GM18858 (cell line): ENCODE data around the gene CFAP73.
"Not testable (repeated sequence)": the region's sequence is repeated elsewhere in the genome, so short reads cannot be mapped to it uniquely, and the experiment has no call there.

ENCODE experiments used
- ATAC-seq: cut with Tn5 transposase; IDR thresholded peaks from one replicate; pipeline ENCODE4 v1.9.1; 2021; ENCODE audit not compliant: unreplicated experiment

Gene CFAP73

DNA sequence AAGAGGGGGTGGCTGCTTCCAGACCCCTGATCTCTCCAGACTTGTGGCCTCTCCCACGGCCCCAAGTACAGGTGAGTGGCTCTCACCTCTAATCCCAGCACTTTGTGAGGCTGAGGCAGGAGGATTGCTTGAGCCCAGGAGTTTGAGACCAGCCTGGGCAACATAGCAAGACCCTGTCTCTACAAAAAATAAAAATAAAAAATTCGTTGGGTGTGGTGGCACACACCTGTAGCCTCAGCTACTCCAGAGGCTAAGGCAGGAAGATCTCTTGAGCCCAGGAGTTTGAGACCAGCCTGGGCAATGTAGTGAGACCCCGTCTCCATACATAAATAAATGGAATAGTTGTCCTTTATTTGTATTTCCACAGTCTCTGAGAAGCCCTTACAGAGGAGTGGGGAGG is 7.8 kb upstream of the CFAP73 start:
- ATAC-seq, result not testable (repeated sequence)

DNA sequence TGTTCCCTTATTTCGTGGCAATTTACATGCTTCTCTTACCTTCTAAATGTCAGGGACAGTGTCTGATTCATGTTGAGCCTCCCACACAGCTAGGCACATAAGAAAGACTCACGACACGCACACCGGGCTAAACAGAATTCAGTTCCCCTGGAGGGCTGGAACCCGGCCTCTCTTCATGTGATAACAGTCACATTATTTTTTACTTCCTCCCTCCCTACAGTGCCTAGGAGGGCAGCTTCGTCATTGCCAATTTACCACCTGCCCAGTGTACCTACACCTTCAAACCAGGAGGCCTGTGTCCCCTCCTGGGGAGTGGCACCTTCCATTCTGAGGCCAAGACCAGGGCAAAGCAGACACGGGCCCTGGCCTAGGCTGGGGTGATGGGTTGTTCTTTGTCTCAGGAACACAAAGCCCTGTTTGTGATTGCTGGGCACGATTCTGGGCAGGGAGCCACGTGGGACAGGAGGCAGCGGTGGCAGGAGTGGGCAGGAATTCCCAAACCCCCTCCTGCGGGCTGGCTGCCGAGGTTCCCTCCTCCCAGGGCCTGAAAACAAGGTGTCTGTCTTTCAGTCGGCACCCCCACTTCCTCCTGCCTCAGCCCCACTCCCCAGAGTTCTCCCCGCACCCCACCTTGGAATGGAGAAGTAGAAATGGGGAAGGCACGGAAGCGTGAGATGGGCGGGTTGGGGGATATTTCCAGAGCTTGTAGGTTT is 7.2 kb upstream of the CFAP73 start:
- ATAC-seq, result no peak

DNA sequence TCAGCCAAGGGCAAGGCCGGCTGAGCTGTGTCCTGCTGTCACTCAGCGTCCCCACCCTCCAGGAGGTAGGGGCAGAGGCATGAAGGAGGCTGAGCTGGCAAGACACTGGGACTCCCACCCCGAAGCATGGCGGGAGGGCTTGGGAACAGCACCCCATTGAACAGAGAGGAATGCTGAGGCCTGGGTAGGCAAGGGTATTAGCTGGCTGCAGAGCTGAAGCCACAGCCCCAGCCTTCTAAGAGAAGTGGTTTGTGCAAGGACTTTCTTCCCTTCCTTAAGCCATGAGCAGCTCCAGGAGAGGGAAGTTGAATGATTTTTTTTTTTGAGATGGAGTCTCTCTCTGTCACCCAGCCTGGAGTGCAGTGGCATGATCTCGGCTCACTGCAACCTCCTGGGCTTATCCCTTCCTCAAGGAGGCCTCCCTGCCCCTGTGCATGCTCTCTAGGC is 6.6 kb upstream of the CFAP73 start:
- ATAC-seq, result no peak

DNA sequence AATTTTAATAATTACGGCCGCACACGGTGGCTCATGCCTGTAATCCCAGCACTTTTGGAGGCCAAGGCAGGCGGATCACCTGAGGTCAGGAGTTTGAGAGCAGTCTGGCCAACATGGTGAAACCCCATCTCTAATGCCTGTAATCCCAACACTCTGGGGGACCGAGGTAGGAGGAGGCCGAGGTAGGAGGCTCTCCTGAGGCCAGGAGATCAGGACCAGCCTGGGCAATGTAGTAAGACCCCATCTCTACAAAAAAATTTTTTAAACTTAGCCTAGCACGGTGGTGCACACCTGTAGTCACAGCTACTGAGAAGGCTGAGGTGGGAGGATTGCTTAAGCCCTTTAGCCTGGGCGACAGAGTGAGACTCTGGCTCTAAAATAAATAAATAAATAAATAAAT is 5.6 kb upstream of the CFAP73 start:
- no peak for ATAC-seq

DNA sequence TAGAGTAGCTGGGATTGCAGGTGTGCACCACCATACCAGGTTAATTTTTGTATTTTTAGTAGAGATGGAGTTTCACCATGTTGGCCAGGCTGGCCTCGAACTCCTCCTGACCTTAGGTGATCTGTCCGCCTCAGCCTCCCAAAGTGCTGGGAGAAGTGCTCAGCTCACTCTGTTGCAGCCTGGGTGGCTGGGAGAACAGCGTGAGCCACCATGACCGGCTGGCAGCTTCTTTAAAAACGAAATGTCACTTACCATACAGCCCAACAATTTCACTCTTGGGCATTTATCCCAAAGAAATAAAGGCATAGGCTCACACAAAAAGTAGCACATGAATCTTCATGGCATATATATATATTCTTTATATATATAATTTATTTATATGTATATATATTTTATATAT is 4.7 kb upstream of the CFAP73 start:
- no peak for ATAC-seq

DNA sequence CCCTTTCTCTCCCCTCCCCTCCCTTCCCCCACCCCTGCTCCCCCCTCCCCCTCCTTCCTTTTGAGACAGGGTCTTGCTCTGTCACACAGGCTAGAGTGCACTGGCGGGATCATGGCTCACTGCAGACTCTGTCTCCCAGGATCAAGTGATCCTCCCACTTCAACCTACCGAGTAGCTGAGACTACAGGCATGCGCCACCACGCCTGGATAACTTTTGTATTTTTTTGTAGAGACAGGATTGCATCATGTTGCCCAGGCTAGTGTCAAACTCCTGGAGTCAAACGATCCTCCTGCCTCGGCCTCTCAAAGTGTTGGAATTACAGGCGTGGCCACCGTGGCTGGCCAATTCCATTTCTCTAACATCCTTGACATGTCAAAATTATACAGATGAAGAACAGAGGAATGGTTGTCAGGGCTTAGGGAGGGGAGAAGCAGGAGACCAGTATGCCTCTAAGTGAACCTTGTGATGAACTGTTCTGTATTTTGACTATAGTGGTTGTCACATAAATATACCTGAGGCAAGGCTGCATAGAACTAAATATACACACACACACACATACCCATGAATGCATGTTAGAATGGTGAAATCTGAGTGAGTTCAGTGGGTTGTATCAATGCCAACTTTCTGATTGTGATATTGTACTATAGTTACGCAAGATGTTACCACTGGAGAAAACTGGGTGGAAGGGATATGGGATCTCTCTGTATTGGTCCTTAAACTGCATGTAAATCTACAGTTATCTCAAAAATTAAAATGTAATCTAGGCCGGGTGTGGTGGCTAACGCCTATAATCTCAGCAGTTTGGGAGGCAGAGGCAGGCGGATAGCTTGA is 3.6 kb upstream of the CFAP73 start:
- no peak for ATAC-seq

DNA sequence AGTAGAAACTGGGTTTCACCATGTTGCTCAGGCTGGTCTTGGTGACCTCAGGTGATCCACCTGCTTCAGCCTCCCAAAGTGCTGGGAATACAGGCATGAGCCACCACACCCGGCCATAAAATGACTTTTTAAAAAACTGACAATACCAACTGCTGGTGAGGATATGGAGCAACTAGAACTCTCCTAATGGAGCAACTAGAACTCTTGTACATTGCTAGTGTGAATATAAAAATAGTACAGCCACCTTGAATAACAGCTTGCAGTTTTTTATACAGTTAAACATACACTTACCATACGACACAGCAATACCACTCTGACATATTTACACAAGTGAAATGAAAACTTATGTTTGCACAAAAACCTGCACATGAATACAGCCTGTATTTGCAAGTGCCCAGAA is 2.5 kb upstream of the CFAP73 start:
- no peak for ATAC-seq

DNA sequence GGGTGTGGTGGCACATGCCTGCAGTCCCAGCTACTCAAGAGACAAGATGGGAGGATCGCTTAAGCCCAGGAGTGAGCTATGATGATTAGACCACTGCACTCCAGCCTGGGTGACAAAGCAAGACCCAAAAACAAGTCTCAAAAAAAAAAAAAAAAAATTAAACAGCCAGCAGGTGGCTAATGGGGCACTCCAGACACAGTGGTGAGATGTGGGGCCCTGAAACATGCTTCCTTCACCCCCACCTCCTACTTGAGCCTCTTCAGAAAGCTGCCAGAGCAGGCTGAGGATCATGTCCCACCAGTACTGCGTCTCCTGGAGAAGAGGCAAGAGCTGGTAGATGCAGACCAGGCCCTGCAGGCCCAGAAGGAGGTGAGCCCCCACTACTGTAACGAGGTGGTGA is 2.1 kb downstream of the CFAP73 start:
- no peak for ATAC-seq

DNA sequence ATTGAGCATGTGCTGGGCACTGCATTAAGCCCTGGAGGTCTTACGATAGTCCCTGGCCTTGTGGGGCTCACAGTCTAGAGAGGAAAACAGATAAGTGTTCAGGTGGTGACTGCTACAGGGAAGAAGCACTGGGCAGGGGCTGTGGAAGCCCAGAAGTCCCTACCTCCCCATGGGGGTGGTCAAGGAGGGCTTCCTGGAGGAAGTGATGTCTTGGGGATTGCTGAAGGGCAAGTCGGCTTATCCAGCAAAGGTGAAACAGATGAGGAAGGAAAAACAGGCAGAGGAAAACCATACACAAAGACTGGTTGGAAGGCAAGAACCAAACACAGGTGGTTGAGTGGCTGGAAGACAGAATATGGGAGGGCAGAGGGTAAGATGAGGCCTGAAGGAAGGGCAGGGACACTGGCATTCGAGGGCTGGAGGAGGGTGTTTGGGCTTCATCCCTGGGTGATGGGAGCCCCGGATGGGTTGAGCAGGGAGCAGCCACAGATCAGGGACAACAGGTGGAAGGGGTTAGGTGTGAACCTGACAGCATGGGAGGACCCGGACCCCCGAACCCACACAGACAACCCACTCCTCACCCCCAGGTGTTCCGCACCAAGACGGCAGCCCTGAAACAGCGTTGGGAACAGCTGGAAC is 2.8 kb downstream of the CFAP73 start:
- no peak for ATAC-seq

DNA sequence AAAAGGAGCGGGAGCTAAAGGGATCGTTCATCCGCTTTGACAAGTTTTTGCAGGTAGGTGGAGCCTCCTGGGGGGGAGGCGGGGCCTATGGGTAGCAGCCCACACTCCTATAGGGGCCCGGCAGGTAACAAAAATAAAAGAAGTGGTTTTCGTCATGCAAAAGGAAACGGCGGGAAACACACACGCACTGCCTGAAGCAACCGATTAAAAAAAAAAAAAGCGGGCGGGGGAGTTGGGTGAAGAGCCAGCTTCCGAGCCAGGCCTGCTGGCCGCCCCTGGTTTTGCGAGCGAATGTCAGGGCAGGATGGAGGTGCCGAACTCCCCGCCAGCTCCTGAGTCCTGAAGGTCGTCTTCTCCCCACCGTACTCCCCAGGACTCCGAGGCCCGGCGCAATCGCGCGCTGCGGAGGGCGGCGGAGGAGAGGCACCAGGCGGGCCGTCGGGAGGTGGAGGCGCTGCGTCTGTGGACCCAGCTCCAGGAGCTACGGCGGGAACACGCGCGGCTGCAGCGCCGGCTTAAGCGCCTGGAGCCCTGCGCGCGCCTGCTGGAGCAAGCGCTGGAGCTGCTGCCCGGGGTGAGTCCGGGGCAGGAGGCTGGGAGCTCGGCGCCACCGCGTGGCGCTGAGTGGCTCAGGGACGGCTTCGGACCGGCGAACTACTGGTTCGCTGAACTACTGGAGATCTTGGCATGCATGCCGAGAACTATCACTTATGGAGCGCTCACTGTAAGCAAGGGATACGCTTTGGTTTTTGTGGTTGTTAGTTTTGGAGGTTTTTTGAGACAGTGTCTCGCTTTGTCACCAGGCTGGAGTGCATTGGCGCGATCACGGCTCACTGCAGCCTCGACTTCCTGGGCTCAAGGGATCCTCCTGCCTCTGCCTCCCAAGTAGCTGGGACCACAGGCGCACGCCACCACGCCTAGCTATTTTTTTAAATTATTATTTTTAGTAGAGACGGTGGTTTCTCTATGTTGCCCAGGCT is 3.6 kb downstream of the CFAP73 start:
- no peak for ATAC-seq

DNA sequence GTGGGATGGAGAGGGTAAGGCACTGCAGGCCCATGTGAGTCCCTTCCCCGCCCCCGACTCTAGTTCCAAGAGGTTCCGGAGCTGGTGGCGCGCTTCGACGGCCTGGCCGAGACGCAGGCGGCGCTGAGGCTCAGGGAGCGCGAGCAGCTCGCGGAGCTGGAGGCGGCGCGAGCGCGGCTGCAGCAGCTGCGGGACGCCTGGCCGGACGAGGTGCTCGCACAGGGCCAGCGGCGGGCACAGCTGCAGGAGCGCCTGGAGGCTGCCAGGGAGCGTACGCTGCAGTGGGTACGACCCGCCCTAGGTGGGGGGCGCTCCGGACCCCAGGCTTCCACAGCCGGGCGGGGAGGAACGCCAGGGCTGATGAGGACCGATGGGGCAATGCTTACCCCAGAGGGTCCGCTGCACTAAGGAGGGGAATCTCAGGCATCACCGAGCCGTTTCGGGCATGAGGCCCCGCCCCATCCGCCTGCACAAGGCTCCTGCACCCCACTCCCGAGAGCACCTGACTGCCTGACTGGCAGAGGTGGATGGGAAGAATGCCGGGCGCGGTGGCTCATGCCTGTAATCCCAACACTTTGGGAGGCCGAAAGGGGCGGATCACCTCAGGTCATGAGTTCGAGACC is 4.9 kb downstream of the CFAP73 start:
- ATAC-seq, result no peak

DNA sequence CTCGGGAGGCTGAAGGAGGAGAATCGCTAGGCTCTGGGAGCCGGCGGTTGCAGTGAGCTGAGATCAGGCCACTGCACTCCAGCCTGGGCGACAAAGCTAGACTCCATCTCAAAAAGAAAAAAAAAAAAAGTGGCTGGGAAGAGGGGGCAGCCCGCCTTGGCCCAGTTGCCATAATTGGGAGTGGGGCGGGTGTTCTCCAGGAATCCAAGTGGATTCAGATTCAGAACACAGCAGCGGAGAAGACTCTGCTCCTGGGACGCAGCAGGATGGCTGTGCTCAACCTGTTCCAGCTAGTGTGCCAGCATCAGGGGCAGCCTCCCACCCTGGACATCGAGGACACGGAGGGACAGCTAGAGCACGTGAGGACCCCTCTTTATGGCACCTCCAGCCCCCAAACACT is 5.5 kb downstream of the CFAP73 start:
- no peak for ATAC-seq

DNA sequence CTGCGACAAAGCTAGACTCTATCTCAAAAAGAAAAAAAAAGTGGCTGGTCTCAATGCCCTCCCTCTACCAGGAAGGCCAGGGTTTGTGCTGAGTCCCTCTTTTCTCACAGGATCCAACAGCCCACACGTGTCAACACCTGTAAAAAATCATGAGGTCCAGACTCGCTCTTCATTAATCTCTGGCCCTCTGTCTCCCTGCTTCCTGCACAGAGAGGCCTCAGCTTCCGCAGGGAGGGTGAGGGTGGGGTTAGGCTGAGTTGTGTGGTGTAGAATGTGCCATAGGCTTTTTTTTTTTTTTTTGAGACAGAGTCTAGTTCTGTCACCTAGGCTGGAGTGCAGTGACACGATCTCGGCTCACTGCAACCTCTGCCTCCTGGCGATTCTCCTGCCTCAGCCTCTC is 6.1 kb downstream of the CFAP73 start:
- ATAC-seq, result no peak

DNA sequence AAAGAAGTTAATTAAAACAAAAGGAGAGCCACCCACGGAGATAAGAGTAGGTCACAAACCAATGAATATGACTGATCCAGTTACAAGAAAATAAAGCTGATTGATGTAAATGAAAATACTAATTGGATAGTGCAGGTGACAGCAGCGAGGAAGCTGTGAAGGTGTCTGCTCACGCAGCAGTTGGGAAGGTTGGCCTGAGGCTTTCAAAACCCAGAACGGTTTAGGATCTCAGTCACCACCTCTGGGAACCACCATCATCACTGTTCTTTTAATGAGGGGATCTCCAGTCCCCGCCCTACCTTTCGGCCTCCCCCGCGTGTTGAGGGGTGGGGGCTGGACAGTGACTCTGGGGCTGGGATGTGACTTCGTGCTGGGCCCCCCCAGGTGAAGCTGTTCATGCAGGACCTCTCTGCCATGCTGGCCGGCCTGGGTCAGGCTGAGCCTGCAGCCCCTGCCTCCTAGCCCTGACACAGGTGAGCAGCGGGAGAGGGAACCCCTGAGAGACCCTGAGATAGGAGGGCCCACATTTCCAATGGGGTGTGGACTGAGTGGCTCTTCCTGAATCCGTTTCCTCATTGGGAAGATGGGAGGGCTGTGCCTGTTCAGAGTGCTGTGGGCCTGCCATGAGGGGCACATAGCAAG is 7.8 kb downstream of the CFAP73 start:
- ATAC-seq, result no peak

DNA sequence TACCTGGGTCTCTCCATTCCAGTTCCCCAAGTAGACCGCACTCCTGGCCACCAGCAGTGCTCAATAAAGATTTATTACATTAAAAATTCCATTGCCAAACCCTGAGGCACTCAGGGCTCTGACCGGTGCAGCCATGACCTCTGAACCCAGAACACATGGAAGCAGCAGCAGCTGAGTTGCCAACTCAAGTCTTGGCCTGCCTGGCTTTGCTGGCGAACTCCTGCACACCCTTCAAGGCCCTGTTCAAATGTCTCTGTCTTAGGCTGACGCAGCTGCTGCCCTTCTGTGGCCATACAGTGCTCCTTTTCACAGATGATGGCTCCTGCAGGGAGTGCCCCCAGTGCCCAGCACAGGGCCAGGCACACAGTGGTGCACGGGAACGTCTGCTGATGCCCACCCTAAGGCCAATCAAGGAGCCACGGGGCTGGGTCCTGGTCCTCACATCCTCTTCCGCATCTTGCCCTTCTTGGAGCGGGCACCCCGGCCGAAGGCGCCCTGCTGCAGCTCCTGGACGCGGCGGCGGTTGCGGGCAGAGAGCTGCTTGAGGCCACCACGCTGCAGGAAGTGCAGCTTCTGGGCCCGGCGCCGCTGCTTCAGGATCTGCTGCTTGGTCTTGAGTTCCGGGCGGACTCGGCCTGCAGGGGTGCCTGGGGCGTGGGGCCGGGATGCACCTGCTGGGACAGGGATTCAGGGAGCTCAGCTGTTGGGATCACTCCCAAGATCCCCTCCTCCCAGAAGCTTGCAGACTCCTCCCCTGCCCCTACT is 9.1 kb downstream of the CFAP73 start:
- no peak for ATAC-seq

DNA sequence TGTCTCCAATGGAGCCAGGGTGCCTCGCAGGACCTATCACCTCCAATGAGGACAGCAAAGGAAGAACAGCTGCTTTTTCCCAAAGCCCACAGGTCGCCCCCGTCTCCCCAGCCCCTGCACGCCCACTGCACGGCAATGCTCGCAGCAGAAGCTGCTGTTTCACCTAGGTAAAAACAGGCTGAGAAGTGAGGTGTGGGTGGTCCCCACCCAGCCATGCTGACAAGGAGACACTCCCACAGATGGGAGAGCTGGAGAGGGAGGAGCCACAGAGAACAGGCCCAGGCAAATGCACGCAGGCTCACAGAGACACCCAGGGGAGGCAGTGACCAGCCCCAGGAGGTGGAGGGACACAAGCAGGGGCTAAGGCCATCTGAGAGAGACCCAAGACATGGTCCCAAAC is 10.4 kb downstream of the CFAP73 start:
- ATAC-seq, result no peak

DNA sequence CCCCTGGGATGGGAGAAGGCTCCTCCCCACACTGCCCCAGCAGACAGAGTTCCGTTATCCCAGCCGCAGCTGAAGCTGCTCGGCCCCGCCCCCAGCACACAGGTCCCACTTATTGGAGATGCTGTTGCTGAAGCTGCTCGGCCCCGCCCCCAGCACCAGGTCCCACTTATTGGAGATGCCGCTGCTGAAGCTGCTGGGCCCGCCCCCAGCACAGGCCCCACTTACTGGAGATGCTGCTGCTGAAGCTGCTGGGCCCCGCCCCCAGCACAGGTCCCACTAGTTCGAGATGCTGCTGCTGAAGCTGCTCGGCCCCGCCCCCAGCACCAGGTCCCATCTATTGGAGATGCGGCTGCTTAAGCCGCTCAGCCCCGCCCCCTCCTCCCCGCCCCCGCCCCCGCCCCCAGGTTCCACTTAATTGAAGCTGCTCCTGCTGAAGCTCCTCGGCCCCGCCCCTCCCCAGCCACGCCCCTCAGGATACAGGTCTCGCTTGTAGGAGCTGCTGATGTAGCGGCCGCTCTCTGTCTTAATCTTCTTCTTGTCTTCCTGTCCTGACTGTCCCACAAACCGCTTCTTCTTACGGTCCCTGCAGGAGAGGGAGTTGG is 12.0 kb downstream of the CFAP73 start:
- ATAC-seq, result no peak

DNA sequence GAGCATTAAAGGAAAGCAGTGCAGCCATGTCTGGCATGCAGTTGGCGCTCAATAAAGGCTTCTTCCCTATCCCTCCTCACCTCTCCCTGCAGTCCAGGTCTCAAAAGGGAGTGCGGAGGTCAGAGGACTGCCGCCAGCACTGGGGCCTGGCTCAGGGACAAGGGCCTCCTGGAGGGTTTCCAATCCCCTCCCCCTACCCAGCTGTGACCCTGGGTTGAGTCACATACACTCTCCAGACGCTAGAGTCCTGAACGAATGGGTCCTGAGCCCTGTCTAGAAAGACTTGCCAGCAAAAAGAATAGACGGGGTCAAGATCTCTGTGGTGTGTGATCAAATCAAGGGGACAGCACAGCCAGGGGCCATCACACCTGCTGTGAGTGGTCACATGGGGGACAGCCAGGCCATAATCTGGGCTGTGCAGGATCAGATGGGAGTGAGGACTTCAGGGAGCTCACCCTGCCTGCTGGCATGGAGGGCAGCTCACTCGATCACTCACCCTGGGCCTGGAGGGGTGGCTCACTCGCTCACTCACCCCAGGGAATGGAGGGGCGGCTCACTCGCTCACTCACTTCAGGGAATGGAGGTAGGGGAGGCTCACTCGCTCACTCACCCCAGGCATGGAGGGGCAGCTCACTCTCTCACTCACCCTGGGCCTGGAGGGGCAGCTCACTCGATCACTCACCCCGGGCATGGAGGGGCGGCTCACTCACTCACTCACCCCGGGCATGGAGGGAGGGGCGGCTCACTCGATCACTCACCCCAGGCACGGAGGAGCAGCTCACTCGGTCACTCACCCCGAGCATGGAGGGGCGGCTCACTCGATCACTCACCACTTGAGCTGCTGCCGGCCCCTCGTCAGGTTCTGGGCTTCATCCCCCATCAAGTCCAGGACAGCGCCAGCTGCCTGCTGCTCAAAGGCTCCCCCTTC is 12.8 kb downstream of the CFAP73 start:
- ATAC-seq, result no peak
